ENCODE results near the gene PXN.
"Not testable (repeated sequence)": the region's sequence is repeated elsewhere in the genome, so short reads cannot be mapped to it uniquely, and the experiment has no call there.

Gene PXN

DNA sequence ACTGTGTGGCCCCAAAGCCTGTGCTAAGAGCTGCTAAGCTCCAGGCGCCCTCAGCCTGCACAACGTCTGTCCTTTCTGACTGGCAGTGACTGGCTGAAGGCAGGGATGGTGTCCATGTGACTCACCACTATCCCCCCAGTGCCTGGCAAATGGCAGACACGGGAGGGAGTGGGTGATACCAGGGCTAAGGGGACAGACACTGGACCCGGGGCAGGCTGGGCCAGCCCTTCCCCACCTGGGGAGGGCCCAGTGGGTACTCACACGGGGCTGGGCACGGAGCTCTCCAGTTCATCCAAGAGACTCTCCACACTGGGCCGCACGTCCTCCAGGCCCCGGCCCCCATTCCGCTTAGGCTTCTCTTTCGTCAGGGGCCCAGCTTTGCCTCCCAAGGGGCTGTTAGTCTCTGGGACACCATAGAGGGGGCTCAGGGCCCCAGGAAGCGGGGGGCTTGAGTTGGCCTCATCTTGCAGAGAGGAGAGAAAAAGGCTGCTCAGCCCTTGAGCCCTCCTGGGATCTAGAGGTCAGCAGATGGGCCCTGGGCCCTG, 43.2 kb downstream of the PXN start:
- ATAC-seq (replicated peaks) (no peak), DNase-seq (no peak)
- Mint-ChIP-seq H3K36me3 (ENCODE audit: insufficient read depth) (peaks cover 76% of the 10 kb centered on the region), H3K27ac (peak overlapping the region; percentile 83 to 89), H3K4me3 (peak overlapping the region in 1 of 2 donors; percentile 30), H3K9me3 (no peaks in the 10 kb centered on the region), H3K4me1 (ENCODE audit: low read depth in 2 of 2) (peaks cover 24 to 34% of the 10 kb centered on the region in 2 donors), H3K27me3 (no peaks in the 10 kb centered on the region)

DNA sequence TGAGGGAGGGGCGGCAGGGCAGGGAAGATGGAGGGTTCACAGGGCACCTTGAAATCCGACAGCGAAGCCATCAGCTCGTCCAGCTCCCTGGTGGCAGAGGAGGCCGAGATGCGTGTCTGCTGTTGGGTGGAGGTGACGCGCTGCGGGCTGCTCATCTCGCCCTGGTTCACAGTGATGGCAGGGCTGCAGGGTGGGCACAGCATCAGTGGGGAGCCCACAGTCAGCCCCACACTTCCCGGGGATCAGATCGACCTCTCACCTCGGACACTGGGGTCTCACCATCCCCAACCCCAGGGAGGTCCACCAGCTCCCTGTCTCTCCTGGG, 44.0 kb downstream of the PXN start:
- H3K9me3 Mint-ChIP-seq = no peaks in the 10 kb centered on the region
- H3K27me3 Mint-ChIP-seq = no peaks in the 10 kb centered on the region
- no peak overlapping the region for H3K27ac Mint-ChIP-seq
- H3K4me3 Mint-ChIP-seq = no peak overlapping the region
- H3K4me1 Mint-ChIP-seq (ENCODE audit: low read depth in 2 of 2) = peaks cover 23 to 30% of the 10 kb centered on the region in 2 donors
- no peak for DNase-seq
- H3K36me3 Mint-ChIP-seq (ENCODE audit: insufficient read depth) = peaks cover 81% of the 10 kb centered on the region
- ATAC-seq (replicated peaks) = no peak

DNA sequence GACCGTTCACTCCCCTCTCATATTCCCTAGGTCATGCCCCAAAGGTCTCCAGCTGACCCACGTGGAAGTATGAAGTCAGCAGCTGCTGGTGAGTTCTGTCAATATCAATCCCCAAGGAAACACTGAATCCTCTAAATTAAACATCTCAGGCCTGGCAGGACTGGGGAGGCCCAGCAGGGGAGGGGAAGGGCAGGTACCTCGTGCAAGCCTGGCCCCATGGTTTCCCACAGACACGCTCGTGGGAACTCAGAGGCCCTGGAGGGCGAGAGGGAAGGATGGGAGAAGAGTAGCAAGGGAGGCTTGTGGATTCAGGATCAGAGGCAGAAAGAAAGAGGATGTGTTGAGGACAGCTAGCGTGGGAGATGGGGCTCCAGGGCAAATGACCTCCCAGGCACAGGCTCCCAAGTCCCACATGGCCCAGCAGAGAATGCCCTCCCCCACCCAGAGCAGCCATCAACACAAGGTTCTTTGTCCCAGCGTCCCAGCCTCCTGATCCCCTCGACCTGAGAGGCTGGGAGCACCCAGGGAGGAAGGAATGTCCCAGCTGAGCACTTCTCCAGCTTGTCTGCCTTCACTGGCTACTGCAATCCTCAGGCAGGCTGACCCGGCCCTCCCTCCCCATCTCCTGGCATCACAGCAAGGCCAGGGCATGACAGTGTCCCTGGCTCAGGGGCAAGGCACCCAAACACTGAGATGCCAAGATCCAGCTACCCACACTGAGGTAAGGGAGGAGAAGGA, 44.5 kb downstream of the PXN start:
- Mint-ChIP-seq H3K4me3 (no peak overlapping the region), H3K27ac (peak overlapping the region in 1 of 2 donors; percentile 49), H3K9me3 (no peaks in the 10 kb centered on the region), H3K36me3 (ENCODE audit: insufficient read depth) (peaks cover 86% of the 10 kb centered on the region), H3K27me3 (no peaks in the 10 kb centered on the region), H3K4me1 (ENCODE audit: low read depth in 2 of 2) (peaks cover 20 to 27% of the 10 kb centered on the region in 2 donors)
- ATAC-seq (replicated peaks) = no peak
- DNase-seq = no peak

DNA sequence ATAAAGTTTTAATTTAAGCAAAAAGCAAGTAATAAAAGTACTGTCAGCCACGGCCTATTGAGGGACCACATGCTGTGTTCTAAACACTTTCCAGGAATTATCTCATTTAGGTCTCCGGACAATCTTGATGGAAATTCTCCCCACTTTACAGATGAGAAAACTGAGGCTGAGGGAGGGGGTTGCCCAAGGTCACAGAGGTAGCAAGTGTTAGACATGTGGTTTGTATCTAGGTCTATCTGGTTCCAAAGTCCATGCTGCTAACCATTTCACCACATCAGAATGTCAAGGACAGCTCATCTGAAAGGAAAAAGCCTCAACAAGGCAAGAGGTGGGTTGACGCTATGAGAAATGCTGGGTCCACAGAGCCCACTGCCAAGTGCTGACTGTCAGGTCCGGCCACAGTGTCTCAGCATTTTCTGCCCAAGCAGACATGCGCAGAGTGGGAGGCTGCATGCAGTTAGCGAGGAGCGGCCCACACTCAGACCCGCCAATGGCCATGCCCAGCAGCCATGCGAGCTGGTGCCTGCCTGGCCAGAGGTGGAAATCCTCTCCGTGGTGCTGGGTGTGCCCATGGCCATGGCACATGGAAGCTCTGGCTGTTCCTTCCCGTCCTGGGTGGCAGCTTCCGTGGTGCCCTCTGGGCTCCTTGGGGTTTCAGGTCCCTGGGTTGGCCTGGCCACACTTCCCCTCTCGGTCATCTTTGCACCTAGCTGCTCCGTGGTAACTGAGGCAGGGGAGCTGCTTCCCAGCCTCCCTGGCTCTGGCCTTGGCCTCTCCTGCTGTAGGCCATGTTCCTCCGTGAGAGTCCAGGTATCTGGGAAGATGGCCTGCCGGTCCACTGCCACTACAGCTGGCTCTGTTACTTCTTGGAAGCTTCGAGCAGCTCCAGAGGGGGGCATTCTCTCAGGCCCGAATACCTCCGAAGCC, 46.6 kb downstream of the PXN start:
- no peak for DNase-seq
- Mint-ChIP-seq H3K4me3 (no peak overlapping the region), H3K36me3 (ENCODE audit: insufficient read depth) (peaks cover 87% of the 10 kb centered on the region), H3K9me3 (no peaks in the 10 kb centered on the region), H3K4me1 (ENCODE audit: low read depth in 2 of 2) (peaks cover 14 to 19% of the 10 kb centered on the region in 2 donors), H3K27me3 (no peaks in the 10 kb centered on the region), H3K27ac (peak overlapping the region in 1 of 2 donors; percentile 38)
- no peak for ATAC-seq (replicated peaks)

DNA sequence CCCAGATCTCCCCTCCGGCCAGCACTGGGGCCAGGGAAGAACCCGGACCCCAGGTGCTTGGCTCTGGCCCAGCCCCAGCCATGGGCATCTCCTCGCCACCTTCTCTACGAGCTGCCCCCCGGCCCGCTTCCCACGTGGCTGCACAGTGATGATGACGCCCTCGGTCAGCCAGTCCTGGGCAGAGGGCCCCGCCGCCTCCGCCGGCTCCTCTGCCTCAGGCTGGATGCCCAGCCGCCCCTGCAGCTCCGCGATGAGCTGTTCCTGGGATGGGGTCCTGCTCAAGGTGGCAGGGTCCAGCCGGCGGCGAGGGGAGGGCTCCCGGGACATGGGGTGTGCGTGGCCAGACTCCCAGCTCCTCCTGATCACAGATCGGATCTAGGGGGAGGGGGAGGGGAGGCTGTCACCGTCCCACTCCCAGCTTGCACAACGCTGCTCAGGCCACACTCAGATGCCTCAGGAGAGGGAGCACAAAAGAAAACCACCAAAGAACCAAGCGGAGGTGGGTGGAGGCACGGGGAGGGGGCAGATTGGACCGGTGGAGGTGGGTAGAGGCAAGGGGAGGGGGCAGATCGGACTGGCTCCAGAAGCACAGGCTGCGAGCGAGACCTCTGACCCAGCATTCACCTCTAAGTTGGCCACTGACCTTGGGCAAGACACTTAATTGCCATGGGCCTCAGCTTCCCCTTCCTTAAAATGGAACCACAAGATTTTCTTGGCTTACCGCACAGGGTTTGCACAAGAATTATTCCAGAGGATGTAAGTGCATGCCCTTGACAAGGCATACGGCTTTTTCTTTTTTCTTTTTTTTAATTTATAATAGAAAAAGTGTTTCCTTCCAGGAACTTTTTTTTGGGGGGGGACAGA, 48.6 kb downstream of the PXN start:
- Mint-ChIP-seq H3K27ac (peak overlapping the region in 1 of 2 donors; percentile 8), H3K4me3 (no peak overlapping the region), H3K4me1 (ENCODE audit: low read depth in 2 of 2) (peaks cover 7 to 14% of the 10 kb centered on the region in 2 donors), H3K9me3 (no peaks in the 10 kb centered on the region), H3K36me3 (ENCODE audit: insufficient read depth) (peaks cover 88% of the 10 kb centered on the region), H3K27me3 (no peaks in the 10 kb centered on the region)
- ATAC-seq (replicated peaks) = no peak
- no peak for DNase-seq

DNA sequence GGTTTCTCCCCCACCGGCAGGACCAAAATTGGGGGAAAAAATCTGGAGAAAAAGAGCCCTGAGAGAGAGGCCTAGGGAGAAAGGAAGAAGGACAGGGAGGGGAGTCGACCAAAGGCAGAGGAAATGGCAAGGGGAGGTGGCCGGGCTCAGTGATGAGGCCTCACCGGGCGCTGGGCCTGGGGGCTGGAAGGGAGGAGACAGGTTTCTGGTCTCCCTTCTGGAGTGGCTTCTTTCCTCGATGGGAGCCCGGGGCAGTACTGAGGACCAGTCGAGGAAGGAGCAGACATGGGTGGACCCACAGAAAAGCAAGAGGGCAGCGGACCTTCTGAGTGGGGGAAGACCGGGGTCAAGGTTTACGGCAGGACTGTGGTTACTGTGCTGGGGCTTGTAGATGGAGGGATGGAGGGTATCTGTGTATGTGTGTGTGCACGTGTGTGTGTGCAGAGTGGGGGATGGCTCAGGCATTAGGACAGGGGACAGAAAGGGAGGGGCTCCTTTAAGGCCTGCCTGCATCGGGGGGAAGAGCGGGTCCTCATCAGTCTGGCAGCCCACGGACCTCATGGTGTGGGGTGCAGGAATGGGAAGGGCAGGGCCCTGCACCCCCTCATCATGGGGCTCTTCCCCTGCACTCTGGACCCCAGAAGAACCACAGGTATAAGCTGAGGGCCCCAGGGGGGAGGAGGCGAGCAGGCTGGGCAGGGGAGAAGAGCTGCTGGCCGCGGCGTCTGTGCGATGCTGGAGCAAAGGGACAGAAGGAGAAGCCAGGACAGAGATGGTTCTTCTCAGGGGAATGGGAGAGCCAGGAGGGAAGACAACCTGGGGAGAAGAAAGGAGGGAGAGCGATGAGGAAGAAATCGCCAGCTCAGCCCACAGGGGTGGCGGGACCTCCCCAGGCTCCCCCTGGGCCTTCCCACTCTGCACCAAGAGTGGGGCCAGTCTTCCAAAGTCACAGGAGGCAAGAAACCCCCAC, 49.5 kb downstream of the PXN start:
- ATAC-seq (replicated peaks) (no peak), DNase-seq (no peak)
- no peak overlapping the region for H3K4me3 Mint-ChIP-seq
- peak overlapping the region; percentile 54 to 69 for H3K27ac Mint-ChIP-seq
- peaks cover 13 to 14% of the 10 kb centered on the region in 2 donors for H3K4me1 Mint-ChIP-seq (ENCODE audit: low read depth in 2 of 2)
- no peaks in the 10 kb centered on the region for H3K27me3 Mint-ChIP-seq
- no peaks in the 10 kb centered on the region for H3K9me3 Mint-ChIP-seq
- H3K36me3 Mint-ChIP-seq (ENCODE audit: insufficient read depth) = peaks cover 89% of the 10 kb centered on the region

DNA sequence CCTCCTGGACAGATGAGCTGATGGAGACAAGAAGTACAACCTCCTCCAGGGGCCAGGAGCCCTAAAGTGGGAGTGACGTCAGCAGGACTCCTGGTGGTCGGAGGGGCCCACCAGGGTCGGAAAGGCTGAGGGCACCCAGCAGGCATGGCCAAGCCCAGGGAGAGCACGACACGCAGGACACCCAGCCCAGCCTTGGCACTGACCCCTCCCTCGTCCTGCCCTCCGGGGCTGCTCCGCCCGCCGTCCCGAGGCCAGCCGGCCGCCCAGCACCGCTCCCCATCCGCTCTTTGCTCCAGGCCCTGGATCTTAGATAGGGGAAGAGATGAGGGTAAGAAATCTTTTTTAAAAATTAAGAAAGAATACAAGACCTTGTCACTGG, 50.2 kb downstream of the PXN start:
- ATAC-seq (replicated peaks) (no peak), DNase-seq (no peak)
- Mint-ChIP-seq H3K27ac (peak overlapping the region; percentile 54 to 69), H3K4me3 (no peak overlapping the region), H3K27me3 (no peaks in the 10 kb centered on the region), H3K9me3 (no peaks in the 10 kb centered on the region), H3K36me3 (ENCODE audit: insufficient read depth) (peaks cover 89% of the 10 kb centered on the region), H3K4me1 (ENCODE audit: low read depth in 2 of 2) (peaks cover 10 to 11% of the 10 kb centered on the region in 2 donors)

DNA sequence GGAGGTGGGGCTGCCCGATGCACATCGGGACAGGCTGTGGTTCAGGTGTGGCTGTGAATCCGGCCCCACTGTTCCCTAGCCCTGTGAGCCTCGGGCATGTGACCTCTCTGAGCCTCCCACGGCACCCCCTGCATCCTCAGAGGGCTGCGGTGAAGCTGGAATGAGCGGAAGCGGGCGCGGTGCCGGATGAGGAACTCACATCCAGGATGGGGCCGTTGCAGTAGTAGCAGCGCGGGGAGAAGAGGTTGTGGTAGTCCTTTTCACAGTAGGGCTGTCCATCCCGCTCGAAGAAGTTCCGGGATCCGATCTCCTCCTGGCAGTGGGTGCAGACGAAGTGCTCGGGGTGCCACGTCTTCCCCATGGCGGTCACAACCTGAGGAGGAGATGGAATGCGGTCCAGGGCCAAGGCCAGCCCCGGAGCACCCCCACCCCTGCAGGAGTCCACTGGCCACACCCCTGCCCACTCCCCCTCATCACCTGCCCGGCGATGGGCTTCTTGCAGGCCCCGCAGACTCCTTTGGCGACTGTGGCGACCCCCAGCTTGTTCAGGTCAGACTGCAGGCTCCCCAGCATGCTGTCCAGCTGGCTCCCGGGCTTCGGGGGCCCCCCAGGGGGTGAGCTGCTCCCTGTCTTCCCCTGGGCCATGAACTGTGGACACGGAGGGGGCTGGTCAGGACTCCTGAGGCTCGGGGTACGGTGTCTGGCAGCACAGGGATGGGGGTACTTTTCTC, 50.7 kb downstream of the PXN start:
- ATAC-seq (replicated peaks) (no peak), DNase-seq (no peak)
- no peak overlapping the region for H3K4me3 Mint-ChIP-seq
- no peaks in the 10 kb centered on the region for H3K27me3 Mint-ChIP-seq
- peak overlapping the region in 1 of 2 donors; percentile 46 for H3K27ac Mint-ChIP-seq
- peaks cover 7 to 11% of the 10 kb centered on the region in 2 donors for H3K4me1 Mint-ChIP-seq (ENCODE audit: low read depth in 2 of 2)
- H3K9me3 Mint-ChIP-seq = no peaks in the 10 kb centered on the region
- H3K36me3 Mint-ChIP-seq (ENCODE audit: insufficient read depth) = peaks cover 91% of the 10 kb centered on the region

DNA sequence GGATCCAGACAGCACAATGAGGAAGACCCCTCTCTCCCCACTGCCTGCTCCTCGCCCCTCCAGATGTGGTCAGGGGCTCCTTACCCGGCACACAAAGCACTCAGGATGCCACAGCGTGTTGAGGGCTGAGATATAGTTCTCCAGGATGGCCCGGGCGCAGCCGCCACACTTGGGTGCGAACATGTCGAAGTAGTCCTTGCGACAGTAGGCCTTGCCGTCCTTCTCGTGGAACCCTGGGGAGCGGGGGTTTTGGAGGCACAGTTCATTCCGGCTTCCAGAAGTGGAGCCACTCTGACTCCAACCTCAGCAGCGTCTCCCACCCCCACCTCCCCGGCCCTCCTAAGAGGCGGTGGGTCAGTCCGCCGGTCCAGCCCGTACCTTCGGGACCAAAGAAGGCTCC, 51.8 kb downstream of the PXN start:
- peak overlapping the region in 1 of 2 donors; percentile 46 for H3K27ac Mint-ChIP-seq
- H3K4me3 Mint-ChIP-seq = peak overlapping the region in 1 of 2 donors; percentile 41
- H3K4me1 Mint-ChIP-seq (ENCODE audit: low read depth in 2 of 2) = peaks cover 5 to 11% of the 10 kb centered on the region in 2 donors
- DNase-seq = no peak
- peaks cover 88% of the 10 kb centered on the region for H3K36me3 Mint-ChIP-seq (ENCODE audit: insufficient read depth)
- H3K27me3 Mint-ChIP-seq = no peaks in the 10 kb centered on the region
- no peak for ATAC-seq (replicated peaks)
- H3K9me3 Mint-ChIP-seq = no peaks in the 10 kb centered on the region

DNA sequence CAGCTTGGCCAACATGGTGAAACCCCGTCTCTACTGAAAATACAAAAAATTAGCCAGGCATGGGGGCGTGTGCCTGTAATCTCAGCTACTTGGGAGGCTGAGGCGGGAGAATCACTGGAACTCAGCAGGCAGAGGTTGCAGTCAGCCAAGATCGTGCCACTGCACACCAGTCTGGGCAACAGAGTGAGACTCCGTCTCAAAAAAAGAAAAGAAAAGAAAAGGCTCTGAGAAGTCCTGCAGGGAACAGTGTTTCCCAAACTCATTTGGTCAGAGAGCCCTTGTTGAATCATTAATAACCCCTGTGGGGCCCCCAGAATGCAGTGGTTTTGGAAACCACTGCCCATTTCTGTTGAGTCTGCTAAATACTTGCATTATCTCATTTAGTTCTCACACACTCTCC, 52.3 kb downstream of the PXN start:
- Mint-ChIP-seq H3K4me3 (peak overlapping the region in 1 of 2 donors; percentile 41), H3K36me3 (ENCODE audit: insufficient read depth) (peaks cover 83% of the 10 kb centered on the region), H3K4me1 (ENCODE audit: low read depth in 2 of 2) (peaks cover 5 to 11% of the 10 kb centered on the region in 2 donors)
- DNase-seq; ATAC-seq (replicated peaks); H3K27me3 Mint-ChIP-seq; H3K27ac Mint-ChIP-seq; H3K9me3 Mint-ChIP-seq: not testable (repeated sequence)

DNA sequence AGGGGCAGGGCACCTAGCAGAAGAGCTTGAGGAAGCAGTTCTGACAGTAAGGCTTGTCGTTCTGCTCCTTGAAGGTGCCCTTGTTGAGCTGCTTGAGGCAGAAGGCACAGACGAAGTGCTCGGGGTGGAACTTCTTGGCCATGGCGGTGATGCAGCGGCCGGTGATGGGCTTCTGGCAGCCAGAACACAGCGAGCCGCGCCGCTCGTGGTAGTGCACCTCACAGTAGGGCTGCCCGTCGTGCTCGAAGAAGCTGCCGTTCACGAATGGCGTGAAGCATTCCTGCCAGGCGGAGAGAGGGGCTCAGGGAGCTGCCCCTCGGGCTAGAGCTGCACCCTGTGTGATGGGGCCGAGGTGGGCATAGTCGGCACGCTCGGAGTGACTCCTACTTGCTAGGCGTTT, 53.2 kb downstream of the PXN start:
- peak overlapping the region in 1 of 2 donors; percentile 45 for H3K4me3 Mint-ChIP-seq
- no peak for ATAC-seq (replicated peaks)

More for the DNA sequence above, 53.2 kb downstream of the PXN start:
- no peak for DNase-seq
- H3K36me3 Mint-ChIP-seq (ENCODE audit: insufficient read depth) = peaks cover 76% of the 10 kb centered on the region
- H3K4me1 Mint-ChIP-seq (ENCODE audit: low read depth in 2 of 2) = peaks cover 5 to 11% of the 10 kb centered on the region in 2 donors
- H3K27me3 Mint-ChIP-seq = no peaks in the 10 kb centered on the region
- no peaks in the 10 kb centered on the region for H3K9me3 Mint-ChIP-seq
- H3K27ac Mint-ChIP-seq = peak overlapping the region in 1 of 2 donors; percentile 84
